Eye (tissue), 1 donor: ENCODE data around the gene DQX1.

ENCODE experiments used
- DNase-seq: peaks from one replicate; pipeline ENCODE4 v3.0.0-alpha.2; 2015

Gene DQX1

DNA sequence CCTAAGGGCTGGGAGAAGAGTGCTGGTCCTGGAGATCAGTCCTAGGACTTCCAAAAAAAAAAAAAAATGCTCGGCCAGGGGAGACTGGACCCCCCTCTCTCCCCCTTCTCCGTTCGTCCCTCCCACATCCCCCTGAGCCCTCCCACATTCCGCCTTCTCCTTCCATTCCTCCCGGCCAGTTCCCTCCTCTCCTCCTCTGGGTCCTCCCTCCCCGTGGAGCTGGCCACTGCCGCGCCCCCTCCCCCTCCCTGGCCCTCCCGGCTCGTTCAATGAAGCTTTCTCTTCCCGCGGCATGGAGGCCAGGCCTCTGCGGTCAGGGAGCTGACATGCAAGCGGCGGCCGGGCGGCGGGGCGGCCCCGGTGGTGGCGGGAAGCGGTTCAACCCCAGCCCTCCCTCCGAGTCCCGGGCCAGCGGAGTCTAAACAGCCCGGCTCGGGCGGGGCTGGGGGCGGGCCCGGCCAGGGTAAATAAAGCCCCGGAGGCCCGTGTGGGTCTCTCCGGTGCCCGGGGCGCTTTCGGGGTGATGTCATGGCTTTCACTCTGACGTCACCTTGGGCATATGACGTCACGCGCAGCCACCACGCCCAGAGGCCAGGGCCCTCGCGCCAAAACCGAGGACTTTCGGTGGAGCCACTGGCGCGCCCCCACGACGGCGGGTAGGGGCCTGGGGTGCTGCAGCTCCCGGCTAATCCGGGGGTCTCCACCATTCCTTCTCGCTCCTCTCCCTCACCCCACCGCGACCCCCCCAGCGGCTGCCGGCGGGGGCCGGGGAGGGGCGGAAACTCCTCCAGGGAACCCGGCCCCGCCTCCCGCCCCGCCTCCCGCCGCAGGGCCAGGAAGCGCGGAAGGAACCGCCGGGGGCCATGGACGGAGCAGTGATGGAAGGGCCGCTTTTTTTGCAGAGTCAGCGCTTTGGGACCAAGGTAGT is 28.1 kb upstream of the DQX1 start, which contains the start of the genes DOK1 and LOXL3:
TSS of gene DOK1 (plus strand) at position 829 of the 928 bp plus-strand sequence. CDS start at position 864, 35 bp downstream.
TSS of gene LOXL3 (minus strand) at position 51 of the 928 bp plus-strand sequence. CDS start 1,308 bp downstream, outside the sequence.
- peak; percentile 96 for DNase-seq

- peak; percentile 85 for DNase-seq
Measured at GRCh38 chr2:74552914-74553811, 27.1 kb upstream of the DQX1 start.

GRCh38 chr2:74551942-74552913 is 26.2 kb upstream of the DQX1 start:
- DNase-seq: no peak

DNA sequence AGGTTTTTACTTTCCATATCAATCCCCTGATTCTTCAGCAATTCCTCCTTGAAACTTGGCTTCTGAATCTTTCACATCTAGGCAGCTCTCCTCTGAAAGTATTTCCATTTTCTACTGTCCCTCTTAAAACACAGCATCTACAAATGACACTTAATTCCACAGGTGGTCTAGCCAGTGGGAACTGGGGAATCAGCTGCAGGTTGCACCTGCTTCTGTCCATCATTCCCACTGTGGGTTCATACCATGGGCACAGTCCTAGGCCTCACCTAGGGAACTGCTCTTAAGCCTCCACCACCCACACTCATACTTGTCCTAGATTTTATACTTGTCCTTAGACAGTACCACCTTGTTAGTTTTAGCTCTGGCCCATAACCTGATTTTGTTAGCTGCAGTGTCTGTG is 25.5 kb upstream of the DQX1 start:
- no peak for DNase-seq

- DNase-seq: no peak
Measured at GRCh38 chr2:74550231-74550630, 24.2 kb upstream of the DQX1 start.

DNA sequence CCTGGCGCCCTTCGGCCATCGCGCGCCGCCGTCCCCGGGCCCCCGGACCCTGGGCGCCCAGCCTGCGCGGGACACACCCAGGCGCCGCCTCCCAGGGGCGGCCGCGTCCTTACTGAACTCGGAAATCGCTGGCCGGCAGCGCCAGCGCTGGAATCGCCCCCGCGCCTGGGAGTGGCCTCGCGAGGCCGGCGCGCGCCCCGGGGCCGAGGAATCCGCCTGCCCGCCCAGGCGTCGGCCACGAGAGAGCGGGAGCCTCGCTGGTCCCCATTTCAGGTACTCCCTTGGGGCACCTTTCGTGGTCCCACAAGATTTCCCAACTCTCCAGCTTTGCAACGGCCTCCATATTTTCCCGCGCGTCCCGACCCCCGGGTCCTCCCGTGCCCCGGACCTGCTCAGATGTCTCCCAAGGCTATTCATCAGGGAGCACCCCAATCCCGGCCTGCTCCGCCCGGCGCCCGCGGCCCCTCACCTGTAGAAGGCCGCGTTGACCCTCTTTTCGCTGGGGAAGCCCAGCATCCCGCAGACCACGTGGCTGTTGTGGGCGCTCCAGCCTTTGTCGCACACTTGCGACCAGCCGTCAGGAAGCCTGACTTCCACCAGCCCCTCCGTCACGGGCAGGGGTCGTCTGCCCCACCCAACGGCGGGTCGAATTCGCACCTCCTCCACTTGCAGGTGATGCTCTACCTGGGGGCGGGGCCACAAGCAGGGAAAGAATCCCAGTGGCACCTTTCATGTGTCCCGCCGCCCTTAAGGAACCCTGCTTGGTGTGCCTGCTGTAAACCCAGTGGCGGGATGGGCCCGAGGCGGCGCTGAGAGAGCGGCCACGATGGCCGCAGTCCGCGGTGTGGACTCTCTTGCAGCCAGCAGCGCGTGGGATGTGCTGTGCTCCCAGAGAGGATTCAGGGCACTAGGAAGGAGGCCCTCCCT is 23.1 kb upstream of the DQX1 start:
- DNase-seq: peak; percentile 69

DNA sequence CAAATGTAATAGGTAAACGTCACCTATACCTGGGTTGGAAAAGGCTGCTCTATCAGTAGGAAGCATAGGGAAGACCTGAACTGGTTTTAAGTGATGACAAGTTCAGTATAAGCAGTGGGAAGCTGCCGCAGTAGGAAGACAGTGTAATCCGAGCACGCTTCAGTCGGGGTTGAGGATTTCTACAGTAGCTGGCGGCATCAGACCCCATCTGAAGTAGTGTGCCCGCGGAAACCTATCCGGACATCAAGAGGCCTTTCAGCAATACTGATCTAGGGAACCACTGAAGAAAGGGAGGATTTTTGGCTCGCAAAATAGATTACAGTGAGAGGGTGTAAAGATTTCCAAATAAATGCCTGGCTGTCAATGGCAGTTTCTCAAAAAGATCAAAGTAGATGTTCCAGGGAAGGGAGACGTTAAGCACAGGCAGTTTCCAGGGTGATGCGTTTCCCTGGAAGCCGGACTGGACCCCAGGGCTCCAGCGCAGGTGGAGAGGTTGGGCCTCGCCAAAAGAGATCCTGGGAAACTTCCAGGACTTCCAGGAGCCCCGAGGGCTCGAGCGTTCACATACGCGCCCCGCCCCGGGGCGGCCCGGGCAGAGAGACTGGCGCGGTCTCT is 22.4 kb upstream of the DQX1 start:
- DNase-seq: peak; percentile 56

GRCh38 chr2:74546004-74546403 is 20.0 kb upstream of the DQX1 start:
- DNase-seq: no peak

- DNase-seq: no peak
Measured at GRCh38 chr2:74544634-74545033, 18.6 kb upstream of the DQX1 start.

GRCh38 chr2:74542978-74543377 is 16.9 kb upstream of the DQX1 start:
- no peak for DNase-seq

DNA sequence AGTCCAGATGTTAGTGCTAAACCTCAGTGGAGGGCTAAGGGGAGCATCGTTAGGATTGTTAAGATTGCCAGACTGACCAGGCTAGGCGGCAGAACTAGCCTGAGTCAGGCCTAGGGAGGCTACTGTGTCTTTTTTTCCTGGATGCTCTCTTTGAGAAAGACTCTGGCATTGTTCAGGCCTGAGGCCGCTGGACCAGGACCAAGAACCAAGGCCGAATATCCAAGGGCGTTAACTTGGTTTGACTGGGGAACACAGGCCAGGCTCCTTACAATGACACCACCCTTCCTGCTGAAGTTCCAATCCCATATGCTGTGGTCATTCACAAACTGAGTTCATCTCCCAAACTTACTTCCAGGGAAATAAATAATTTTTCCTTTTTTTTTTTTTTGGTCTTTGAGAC is 14.3 kb upstream of the DQX1 start:
- no peak for DNase-seq

DNA sequence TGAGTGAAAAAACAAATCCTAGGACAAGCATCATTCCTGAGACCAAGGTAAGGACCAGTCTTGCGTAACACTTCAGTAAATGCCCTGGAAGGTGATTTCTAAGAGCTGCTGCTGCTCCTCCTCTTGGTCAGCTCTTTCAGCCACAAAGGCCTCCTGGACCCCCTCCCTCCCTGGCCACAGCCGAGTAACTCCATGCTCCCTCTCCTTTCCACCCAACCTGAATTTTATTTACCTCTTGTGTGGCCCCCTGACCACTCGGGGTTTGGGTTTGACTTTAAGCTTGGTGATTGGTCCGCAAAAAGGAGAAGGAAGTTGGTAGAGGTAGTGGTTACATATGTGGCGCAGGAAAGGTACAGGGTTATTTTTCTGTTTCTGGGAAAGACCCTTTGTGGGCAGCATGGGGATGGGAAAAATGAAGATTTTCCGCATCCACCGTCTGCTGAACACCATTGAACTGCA is 12.9 kb upstream of the DQX1 start:
- no peak for DNase-seq

- no peak for DNase-seq
Measured at GRCh38 chr2:74537140-74537539, 11.1 kb upstream of the DQX1 start.

GRCh38 chr2:74536166-74536950 is 10.3 kb upstream of the DQX1 start:
- no peak for DNase-seq

DNA sequence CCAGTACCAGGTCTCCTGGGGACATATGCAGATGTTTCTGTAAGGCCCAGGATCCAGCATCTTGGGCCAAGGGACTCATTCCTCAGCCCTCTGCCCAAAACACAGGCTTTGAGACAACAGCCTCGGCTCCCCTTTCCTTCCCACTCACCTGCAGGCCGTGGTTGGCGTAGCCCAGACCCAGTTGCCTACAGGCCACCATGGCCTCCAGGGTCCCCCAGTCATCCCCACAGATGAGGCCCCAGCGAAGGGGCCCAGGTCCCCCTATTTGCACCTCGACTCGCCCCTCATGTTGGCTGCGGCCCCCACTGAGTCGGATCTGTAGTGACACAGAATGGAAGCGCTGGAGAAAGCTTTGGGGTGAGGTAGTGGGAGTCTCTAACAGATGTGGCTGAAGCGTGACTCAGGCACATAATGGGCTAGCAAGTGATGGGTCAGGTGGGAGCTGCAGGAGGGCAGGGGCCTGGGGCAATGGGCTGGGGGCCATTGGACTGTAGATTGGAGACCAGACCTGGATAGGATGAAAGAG is 9.5 kb upstream of the DQX1 start:
- DNase-seq: no peak

GRCh38 chr2:74534411-74534810 is 8.4 kb upstream of the DQX1 start:
- no peak for DNase-seq

DNA sequence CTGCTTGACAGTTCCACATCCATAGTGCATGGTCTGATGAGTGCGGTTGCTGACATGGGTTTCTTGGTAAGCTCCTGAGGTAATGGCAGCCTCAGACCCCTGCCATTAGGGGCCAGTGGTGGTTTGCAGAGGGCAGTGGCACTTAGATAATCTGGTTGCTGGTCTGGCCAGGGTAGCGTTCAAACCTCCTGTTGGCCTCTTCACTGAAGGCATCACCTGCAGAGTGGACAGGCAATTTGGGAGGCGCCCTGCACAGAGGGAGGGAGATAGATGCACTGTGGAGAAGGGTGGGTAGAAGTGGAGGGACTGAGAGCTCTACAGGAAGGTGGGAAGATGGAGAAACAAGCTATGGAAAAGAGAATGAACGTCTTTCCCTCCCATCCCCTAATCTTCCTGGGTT is 7.4 kb upstream of the DQX1 start:
- DNase-seq: no peak

- DNase-seq: no peak
Measured at GRCh38 chr2:74532222-74532621, 6.2 kb upstream of the DQX1 start.

DNA sequence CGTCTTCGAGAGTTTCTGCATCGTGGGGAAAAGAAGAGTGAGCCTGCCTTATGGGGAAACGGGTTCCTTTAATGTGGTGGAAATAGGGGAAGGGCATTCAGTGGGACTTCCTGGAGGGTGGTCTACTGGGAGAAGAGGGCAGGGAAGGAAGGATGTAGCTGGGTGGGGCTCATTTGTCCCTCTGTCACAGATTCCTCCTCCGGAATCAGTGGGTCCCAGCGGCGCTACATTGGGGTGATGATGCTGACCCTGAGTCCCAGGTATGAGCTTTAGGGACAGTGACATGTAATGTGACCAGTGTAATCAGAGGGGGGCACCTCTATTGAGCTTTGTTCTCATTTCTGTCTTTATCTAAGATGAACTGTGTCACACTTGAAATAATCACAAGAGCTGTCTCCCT is 5.6 kb upstream of the DQX1 start:
- no peak for DNase-seq
